K562 (cell line): ENCODE results near the gene PIM3. TPM values are rescaled to one million over a fixed set of nuclear protein-coding genes. Genes with fewer than 3 reads are reported as not detected.

Experiments
- ATAC-seq: fragments of 200-7000 bp; cut with Tn5 transposase; 3 replicates; pipeline ENCODE4 v1.9.1; 2020; ENCODE audit warnings: moderate library complexity
- BruUV-seq: library from RNA; stranded (reverse); fragments of 400-500 nt; replicated peaks from 2 replicates; lab custom pipeline; 2021; lab: Mats Ljungman, UMichigan
- CTCF ChIA-PET: fragments of 300-600 bp; formaldehyde crosslinking; extraction: SDS; loops from one replicate; lab custom pipeline; 2021; ENCODE audit warnings: low intra/inter-chr PET ratio; lab: Yijun Ruan, JAX
- POLR2A ChIA-PET: fragments of 300-600, 350-650 bp; sonication (Branson Sonifier 250); formaldehyde crosslinking; extraction: SDS; loops from one replicate; lab custom pipeline; 2021; ENCODE audit warnings: antibody characterized with exemption, inconsistent platforms; lab: Yijun Ruan, JAX
- DNase-seq, 4 experiments: peaks; one replicate each; pipeline versions ENCODE4 v3.0.0 to v3.0.0-alpha.2; 2011 to 2018; ENCODE audit warnings: low spot score in 3 of 4, mixed read lengths in 3 of 4; ENCODE audit errors: extremely low read depth in 1 of 4
- FAIRE-seq: peaks from 2 replicates; lab custom pipeline; 2011; peaks lifted over from hg19 to GRCh38; lab: Jason Lieb, UNC
- H2AFZ ChIP-seq: 2 replicates; pipeline ENCODE4 v1.6.0; 2011; ENCODE audit warnings: low read depth, low read length, control low read depth, inconsistent platforms
- H3K27ac ChIP-seq: fragments of 200-600 bp; 3 replicates; pipeline ENCODE4 v1.8.0; 2011; ENCODE audit warnings: low read depth, mild to moderate bottlenecking, control low read depth, inconsistent platforms, low read length, moderate library complexity, mixed read lengths; ENCODE audit errors: extremely low read depth
- H3K27me3 ChIP-seq, 2 experiments: fragments of 300-600 bp in 1 of 2; 2 replicates in 1 of 2; 3 replicates in 1 of 2; pipeline versions ENCODE4 v1.6.0 to v1.8.0; 2011; ENCODE audit warnings: inconsistent platforms in 2 of 2, low read length in 2 of 2, mild to moderate bottlenecking in 1 of 2, mixed read lengths in 1 of 2, moderate library complexity in 1 of 2; ENCODE audit not compliant: control insufficient read depth in 2 of 2, insufficient read depth in 2 of 2
- H3K36me3 ChIP-seq: fragments of 300-600 bp; 3 replicates; pipeline ENCODE4 v1.8.0; 2011; ENCODE audit warnings: mild to moderate bottlenecking, low read length, inconsistent platforms; ENCODE audit not compliant: control insufficient read depth, insufficient read depth
- H3K4me1 ChIP-seq, 2 experiments: fragments of 200-600 bp in 1 of 2; replicated peaks in 1 of 2; 2 replicates in 1 of 2; 3 replicates in 1 of 2; pipeline versions ENCODE4 v1.5.1 to v1.8.0; 2011; ENCODE audit warnings: inconsistent platforms in 2 of 2, low read length in 2 of 2, mild to moderate bottlenecking in 1 of 2, mixed read lengths in 1 of 2, moderate library complexity in 1 of 2; ENCODE audit not compliant: control insufficient read depth in 2 of 2, insufficient read depth in 2 of 2
- H3K4me2 ChIP-seq: 2 replicates; pipeline ENCODE4 v1.6.1; 2011; ENCODE audit warnings: low read length, control low read depth, inconsistent platforms, mixed read lengths; ENCODE audit not compliant: insufficient read depth
- H3K4me3 ChIP-seq: fragments of 200-600 bp; sonication (generic), shearing (Covaris generic); 2 replicates; pipeline ENCODE4 v1.5.1; 2016; ENCODE audit warnings: control low read depth, inconsistent platforms
- H3K79me2 ChIP-seq: fragments of 200-600 bp; 3 replicates; pipeline ENCODE4 v1.8.0; 2011; ENCODE audit warnings: low read length, inconsistent platforms; ENCODE audit not compliant: control insufficient read depth, insufficient read depth
- H3K9ac ChIP-seq, 2 experiments: 2 replicates each; pipeline versions ENCODE4 v1.6.0 to v1.6.1; 2011; ENCODE audit warnings: low read depth in 2 of 2, low read length in 2 of 2, control low read depth in 1 of 2, inconsistent platforms in 1 of 2, mild to moderate bottlenecking in 1 of 2, mixed read lengths in 1 of 2; ENCODE audit not compliant: insufficient read depth in 1 of 2
- H3K9me1 ChIP-seq: one replicate; pipeline ENCODE4 v1.6.0; 2011; ENCODE audit warnings: inconsistent platforms, mild to moderate bottlenecking, low read length, moderate library complexity; ENCODE audit not compliant: control insufficient read depth, insufficient read depth
- H3K9me3 ChIP-seq: replicated peaks from 2 replicates; pipeline ENCODE4 v1.5.1; 2011; ENCODE audit warnings: low read depth, low read length, inconsistent platforms; ENCODE audit not compliant: control insufficient read depth, insufficient read depth
- H4K20me1 ChIP-seq: replicated peaks from 2 replicates; pipeline ENCODE4 v1.6.1; 2011; ENCODE audit warnings: low read length, inconsistent platforms, mixed read lengths; ENCODE audit not compliant: control insufficient read depth, insufficient read depth
- ADNP ChIP-seq: fragments of 200-800 bp; sonication (Bioruptor generic); IDR thresholded peaks from 2 replicates; pipeline ENCODE4 v1.6.1; 2016; ENCODE audit warnings: missing genetic modification characterization, missing compliant biosample characterization
- ARHGAP35 ChIP-seq: fragments of 450-650 bp; IDR thresholded peaks from 2 replicates; pipeline ENCODE4 v1.6.1; 2018; ENCODE audit not compliant: partially characterized antibody
- CBX3 ChIP-seq, 2 experiments: IDR thresholded peaks; 1 replicate in 1 of 2; 2 replicates in 1 of 2; pipeline ENCODE4 v1.6.1; 2012; ENCODE audit warnings: inconsistent platforms in 2 of 2, low read length in 2 of 2, borderline replicate concordance in 1 of 2, control low read depth in 1 of 2
- CBX8 ChIP-seq: fragments of 200-600 bp; sonication (generic); IDR thresholded peaks from 2 replicates; pipeline ENCODE4 v1.6.1; 2012; ENCODE audit warnings: borderline replicate concordance, mixed run types, low read depth, mild to moderate bottlenecking, moderate library complexity, mixed read lengths, low read length, control low read depth, inconsistent platforms; ENCODE audit not compliant: poor library complexity, severe bottlenecking; ENCODE audit errors: extremely low read depth
- ELF4 ChIP-seq: fragments of 450-650 bp; formaldehyde crosslinking; IDR thresholded peaks from 2 replicates; pipeline ENCODE4 v1.4.0; 2022; ENCODE audit warnings: missing genetic modification characterization
- ETV5 ChIP-seq: sonication (generic); formaldehyde crosslinking; IDR thresholded peaks from 2 replicates; pipeline ENCODE4 v1.4.0; 2020; ENCODE audit warnings: low read depth, mild to moderate bottlenecking, missing genetic modification reagents
- LARP7 ChIP-seq: fragments of 450-650 bp; IDR thresholded peaks from 2 replicates; pipeline ENCODE4 v1.6.1; 2016
- MIER1 ChIP-seq: fragments of 450-650 bp; IDR thresholded peaks from 2 replicates; pipeline ENCODE4 v1.6.1; 2016; ENCODE audit warnings: antibody characterized with exemption, mild to moderate bottlenecking, low read depth
- POLR2G ChIP-seq: fragments of 200-400 bp; formaldehyde crosslinking; IDR thresholded peaks from 2 replicates; pipeline ENCODE4 v1.6.1; 2017; ENCODE audit warnings: low read depth, mild to moderate bottlenecking, antibody characterized with exemption, low read length, moderate library complexity
- STAT5B ChIP-seq: fragments of 250-450 bp; sonication (Bioruptor Pico); IDR thresholded peaks from 2 replicates; pipeline ENCODE4 v1.8.0; 2021; ENCODE audit warnings: mild to moderate bottlenecking, inconsistent platforms
- ZBTB33 ChIP-seq: sonication (generic); formaldehyde crosslinking; IDR thresholded peaks from 2 replicates; pipeline ENCODE4 v1.8.1; 2023; ENCODE audit warnings: mild to moderate bottlenecking, missing genetic modification reagents
- ZNF217 ChIP-seq: sonication (generic); formaldehyde crosslinking; IDR thresholded peaks from 2 replicates; pipeline ENCODE4 v1.8.0; 2022; ENCODE audit warnings: mild to moderate bottlenecking, missing genetic modification reagents
- WGBS: fragments of 100-300 bp; shearing (Covaris generic); methylation state at CpG from one replicate; pipeline ENCODE4 v1.1.6; 2016; ENCODE audit warnings: low coverage, mixed read lengths; ENCODE audit not compliant: insufficient coverage; ENCODE audit errors: missing lambda C conversion rate; 5-methylcytosine and 5-hydroxymethylcytosine counted together
- in situ Hi-C: fragments of 300-500 bp; cut with MboI; formaldehyde crosslinking; loops from 4 replicates; pipeline ENCODE4 v1.15.0; 2018; ENCODE audit warnings: inconsistent platforms, mixed read lengths
- intact Hi-C: fragments of 100-400 bp; cut with micrococcal nuclease; formaldehyde crosslinking; loops from 2 replicates; pipeline ENCODE4 v1.14.2; 2022
- polyA plus RNA-seq, 8 experiments: library from polyadenylated mRNA; depleted of rRNA in 4 of 8; stranded (reverse) in 5 of 8; unstranded in 3 of 8; fragments of >200 nt; fragmentation: Nextera tagmentation in 2 of 8; fragmentation: Illumina TruSeq in 1 of 8; extraction: Ambion mirVana in 2 of 8; extraction: Trizol in 1 of 8; gene quantifications; 2 replicates each; pipeline versions ENCODE4 v1.2.1 to v1.2.3, GENCODE V29; 2011 to 2014; ENCODE audit warnings: inconsistent platforms in 1 of 8, missing spikeins in 1 of 8
- total RNA-seq, 7 experiments: library from RNA; depleted of rRNA in 6 of 7; stranded (reverse); fragments of >200 nt in 6 of 7; fragmentation: Illumina TruSeq in 2 of 7; extraction: Trizol in 2 of 7; gene quantifications; 2 replicates each; pipeline versions ENCODE4 v1.2.1 to v1.2.3, GENCODE V29; 2011 to 2021; ENCODE audit warnings: low replicate concordance in 1 of 7
- TF ChIP-seq, protein P1 (sequence below): fragments of 450-650 bp; formaldehyde crosslinking; IDR thresholded peaks from 2 replicates; pipeline ENCODE4 v1.4.0; 2022; ENCODE audit warnings: missing genetic modification characterization
- TF ChIP-seq, protein P2 (sequence below): fragments of 450-650 bp; IDR thresholded peaks from 2 replicates; pipeline ENCODE4 v1.6.1; 2018; ENCODE audit warnings: mild to moderate bottlenecking, low read depth; ENCODE audit not compliant: partially characterized antibody

Gene PIM3
- total and polyA plus RNA-seq, 9 of the 15 experiments (the other 6 are each of a cell fraction or from before 2014, with no cell fraction given), result 0.24 to 40.5 (median 5.3) TPM

DNA sequence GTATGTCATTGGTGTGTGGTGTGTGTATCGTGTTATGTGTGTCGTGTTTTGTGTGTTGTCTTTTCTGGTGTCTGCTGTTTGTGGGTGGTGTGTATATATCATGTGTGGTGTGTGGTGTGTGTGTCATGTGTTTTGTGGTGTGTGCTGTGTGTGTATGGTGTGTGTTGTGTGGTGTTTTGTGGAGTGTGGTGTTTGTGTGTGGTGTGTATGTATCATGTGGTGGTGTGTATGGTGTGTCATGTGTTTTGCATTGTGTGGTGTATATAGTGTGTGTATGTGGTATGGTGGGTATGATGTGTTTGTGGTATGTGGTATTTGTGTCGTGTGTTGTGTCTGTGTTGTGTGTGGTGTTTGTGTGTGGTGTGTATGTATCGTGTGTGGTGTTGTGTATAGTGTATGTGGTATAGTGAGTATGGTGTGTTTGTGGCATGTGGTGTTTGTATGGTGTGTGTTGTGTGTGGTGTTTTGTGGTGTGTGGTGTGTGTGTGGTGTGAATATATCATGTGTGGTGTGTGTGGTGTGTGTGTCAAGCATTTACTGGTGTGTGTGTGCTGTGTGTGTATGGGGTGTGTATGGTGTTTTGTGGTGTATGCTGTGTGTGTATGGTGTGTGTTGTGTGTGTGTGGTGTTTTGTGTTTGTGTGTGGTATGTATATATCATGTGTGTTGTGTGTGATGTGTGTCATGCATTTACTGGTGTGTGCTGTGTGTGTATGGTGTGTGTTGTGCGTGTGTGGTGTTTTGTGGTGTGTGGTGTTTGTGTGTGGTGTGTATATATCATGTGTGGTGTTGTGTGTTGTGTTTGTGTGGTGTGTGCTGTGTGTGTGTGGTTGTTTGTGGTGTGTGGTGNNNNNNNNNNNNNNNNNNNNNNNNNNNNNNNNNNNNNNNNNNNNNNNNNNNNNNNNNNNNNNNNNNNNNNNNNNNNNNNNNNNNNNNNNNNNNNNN is 12.7 kb downstream of the PIM3 start:
- H3K79me2 ChIP-seq, result peaks cover 5% of the 10 kb centered on the region; the same call in 2 of the 3 replicates
- in situ Hi-C loops, result no loop called here
- TF ChIP-seq MIER1, result peak; percentile 28; the same call in 1 of the 2 replicates
- TF ChIP-seq ETV5, result no peak
- peak; percentile 42; the same call in 1 of the 2 replicates for TF ChIP-seq ADNP (tag)
- peak; percentile 67; the same call in 1 of the 2 replicates for TF ChIP-seq ELF4
- TF ChIP-seq ZBTB33 (CRISPR knock-in tag), result 0 out of 2 replicates have a peak, but pooled peaks have one; percentile 5
- TF ChIP-seq STAT5B, result no peak
- TF ChIP-seq POLR2G, result no peak
- TF ChIP-seq CBX8, result no peak
- no peak for TF ChIP-seq ZNF217 (CRISPR knock-in tag)
- TF ChIP-seq ARHGAP35, result peak; percentile 3
- TF ChIP-seq, protein P1, sequence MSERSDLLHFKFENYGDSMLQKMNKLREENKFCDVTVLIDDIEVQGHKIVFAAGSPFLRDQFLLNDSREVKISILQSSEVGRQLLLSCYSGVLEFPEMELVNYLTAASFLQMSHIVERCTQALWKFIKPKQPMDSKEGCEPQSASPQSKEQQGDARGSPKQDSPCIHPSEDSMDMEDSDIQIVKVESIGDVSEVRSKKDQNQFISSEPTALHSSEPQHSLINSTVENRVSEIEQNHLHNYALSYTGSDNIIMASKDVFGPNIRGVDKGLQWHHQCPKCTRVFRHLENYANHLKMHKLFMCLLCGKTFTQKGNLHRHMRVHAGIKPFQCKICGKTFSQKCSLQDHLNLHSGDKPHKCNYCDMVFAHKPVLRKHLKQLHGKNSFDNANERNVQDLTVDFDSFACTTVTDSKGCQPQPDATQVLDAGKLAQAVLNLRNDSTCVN (CRISPR knock-in tag), result 0 out of 2 replicates have a peak, but pooled peaks have one; percentile 25
- TF ChIP-seq CBX3 (IDR thresholded peaks at IDR 0.05; ENCODE audit: borderline replicate concordance in 1 of 2, low read length in 2 of 2), result 0 out of 3 replicates have a peak, but pooled peaks of 1 of the 2 experiments have one; percentile 9
- TF ChIP-seq LARP7, result peak; percentile 37; the same call in 1 of the 2 replicates
- TF ChIP-seq, protein P2, sequence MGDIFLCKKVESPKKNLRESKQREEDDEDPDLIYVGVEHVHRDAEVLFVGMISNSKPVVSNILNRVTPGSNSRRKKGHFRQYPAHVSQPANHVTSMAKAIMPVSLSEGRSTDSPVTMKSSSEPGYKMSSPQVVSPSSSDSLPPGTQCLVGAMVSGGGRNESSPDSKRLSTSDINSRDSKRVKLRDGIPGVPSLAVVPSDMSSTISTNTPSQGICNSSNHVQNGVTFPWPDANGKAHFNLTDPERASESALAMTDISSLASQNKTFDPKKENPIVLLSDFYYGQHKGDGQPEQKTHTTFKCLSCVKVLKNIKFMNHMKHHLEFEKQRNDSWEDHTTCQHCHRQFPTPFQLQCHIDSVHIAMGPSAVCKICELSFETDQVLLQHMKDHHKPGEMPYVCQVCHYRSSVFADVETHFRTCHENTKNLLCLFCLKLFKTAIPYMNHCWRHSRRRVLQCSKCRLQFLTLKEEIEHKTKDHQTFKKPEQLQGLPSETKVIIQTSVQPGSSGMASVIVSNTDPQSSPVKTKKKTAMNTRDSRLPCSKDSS, result peak; percentile 21

More for the DNA sequence above, 12.7 kb downstream of the PIM3 start:
- no peak overlapping the region for H3K4me3 ChIP-seq
- no peaks in the 10 kb centered on the region for H3K9me3 ChIP-seq
- intact Hi-C loops, result loop anchor here (5.0 kb wide), 1 partner anchor 41 kb away; no protein-coding TSS in a partner anchor
- H3K27me3 ChIP-seq, result no peaks in the 10 kb centered on the region; a peak in 1 of 5 replicates
- ATAC-seq (no peak), FAIRE-seq (no peak), DNase-seq (no peak)
- CTCF ChIA-PET, result no interaction called here
- H3K9me1 ChIP-seq, result peaks cover 4% of the 10 kb centered on the region
- no peaks in the 10 kb centered on the region for H4K20me1 ChIP-seq
- no TSS peak for BruUV-seq
- H3K4me2 ChIP-seq, result 0 out of 2 replicates have a peak overlapping the region, but pooled peaks have one; percentile 25
- WGBS, result 85% methylated on average over 4 of the region's 5 CpGs
- peak overlapping the region; percentile 26; the same call in 1 of the 3 replicates for H3K27ac ChIP-seq
- peaks cover 13 to 62% of the 10 kb centered on the region in 2 experiments for H3K4me1 ChIP-seq
- POLR2A ChIA-PET, result no interaction called here
- H3K9ac ChIP-seq, result no peak overlapping the region
- no peaks in the 10 kb centered on the region for H3K36me3 ChIP-seq
- H2AFZ ChIP-seq, result no peak overlapping the region
